H1 (cell line): ENCODE data around the gene PHACTR1. TPM values are rescaled to one million over a fixed set of nuclear protein-coding genes. Genes with fewer than 3 reads are reported as not detected.

ENCODE experiments used
- CTCF ChIA-PET: fragments of 300-600 bp; sonication (Branson Sonifier 250); formaldehyde crosslinking; loops from one replicate; lab custom pipeline; 2021; ENCODE audit not compliant: partially characterized antibody; lab: Charles Lee
- POLR2A ChIA-PET: fragments of 300-600 bp; sonication (Branson Sonifier 250); formaldehyde crosslinking; loops from one replicate; lab custom pipeline; 2021; ENCODE audit warnings: inconsistent platforms; ENCODE audit not compliant: partially characterized antibody; lab: Charles Lee
- DNase-seq, 2 experiments: peaks; one replicate each; pipeline versions ENCODE4 v3.0.0 to v3.0.0-alpha.2; 2010 to 2022; ENCODE audit warnings: low spot score in 2 of 2, low read depth in 1 of 2, mixed read lengths in 1 of 2
- FAIRE-seq: peaks from 2 replicates; lab custom pipeline; 2011; peaks lifted over from hg19 to GRCh38; lab: Jason Lieb, UNC
- H2AFZ ChIP-seq: 2 replicates; pipeline ENCODE4 v1.8.1; 2012; ENCODE audit warnings: low read length, inconsistent platforms
- H2AK5ac ChIP-seq: 2 replicates; pipeline ENCODE4 v1.6.1; 2013; ENCODE audit warnings: low read depth, low read length
- H2BK120ac ChIP-seq: replicated peaks from 2 replicates; pipeline ENCODE3; 2013; ENCODE audit warnings: low read depth, low read length, inconsistent platforms
- H2BK12ac ChIP-seq: 2 replicates; pipeline ENCODE4 v1.6.1; 2013; ENCODE audit warnings: low read depth, low read length
- H2BK15ac ChIP-seq: 2 replicates; pipeline ENCODE4 v1.6.1; 2013; ENCODE audit warnings: low read length
- H2BK20ac ChIP-seq: 2 replicates; pipeline ENCODE4 v1.6.1; 2013; ENCODE audit warnings: low read length
- H2BK5ac ChIP-seq: 2 replicates; pipeline ENCODE4 v1.6.1; 2013; ENCODE audit warnings: low read depth, low read length
- H3K14ac ChIP-seq: 2 replicates; pipeline ENCODE4 v1.6.1; 2013; ENCODE audit warnings: inconsistent platforms; ENCODE audit not compliant: insufficient read length
- H3K18ac ChIP-seq: 2 replicates; pipeline ENCODE4 v1.6.1; 2013; ENCODE audit warnings: low read length; ENCODE audit errors: extremely low read depth
- H3K23ac ChIP-seq: 2 replicates; pipeline ENCODE4 v1.6.1; 2013; ENCODE audit warnings: inconsistent platforms; ENCODE audit not compliant: insufficient read length
- H3K23me2 ChIP-seq: 2 replicates; pipeline ENCODE4 v1.6.1; 2013; ENCODE audit warnings: low read depth, low read length
- H3K27ac ChIP-seq: 2 replicates; pipeline ENCODE4 v1.6.1; 2011; ENCODE audit warnings: low read depth, low read length, inconsistent platforms
- H3K27me3 ChIP-seq, 4 experiments: replicated peaks in 1 of 4; 1 replicate in 1 of 4; 2 replicates in 3 of 4; pipeline versions ENCODE4 v1.6.1 to v1.8.1; 2011 to 2013; ENCODE audit warnings: low read length in 3 of 4, mild to moderate bottlenecking in 3 of 4, inconsistent platforms in 2 of 4, mixed read lengths in 2 of 4, moderate library complexity in 1 of 4; ENCODE audit not compliant: control insufficient read depth in 3 of 4, insufficient read depth in 3 of 4; ENCODE audit errors: extremely low read depth in 1 of 4
- H3K36me3 ChIP-seq, 4 experiments: 2 replicates each; pipeline versions ENCODE4 v1.6.1 to v1.8.1; 2011 to 2013; ENCODE audit warnings: mild to moderate bottlenecking in 4 of 4, low read length in 3 of 4, moderate library complexity in 2 of 4, control low read depth in 1 of 4, inconsistent platforms in 1 of 4; ENCODE audit not compliant: insufficient read depth in 4 of 4, control insufficient read depth in 2 of 4
- H3K4ac ChIP-seq: replicated peaks from 2 replicates; pipeline ENCODE3; 2013; ENCODE audit warnings: low read length, low read depth, mixed read lengths, inconsistent platforms; ENCODE audit not compliant: insufficient read length
- H3K4me1 ChIP-seq, 4 experiments: replicated peaks in 1 of 4; 1 replicate in 1 of 4; 2 replicates in 3 of 4; pipeline versions ENCODE4 v1.6.1 to v1.8.1; 2011 to 2013; ENCODE audit warnings: low read length in 3 of 4, inconsistent platforms in 2 of 4, mixed read lengths in 1 of 4; ENCODE audit not compliant: insufficient read depth in 4 of 4, control insufficient read depth in 3 of 4
- H3K4me2 ChIP-seq, 2 experiments: 2 replicates each; pipeline versions ENCODE4 v1.6.1 to v1.8.1; 2011 to 2013; ENCODE audit warnings: low read depth in 2 of 2, low read length in 2 of 2, control low read depth in 1 of 2, inconsistent platforms in 1 of 2, mild to moderate bottlenecking in 1 of 2; ENCODE audit not compliant: insufficient read depth in 1 of 2
- H3K4me3 ChIP-seq, 4 experiments: fragments of 200-600, 300-600 bp in 1 of 4; sonication (generic), shearing (Covaris generic), sonication (Bioruptor Twin) in 1 of 4; 2 replicates each; pipeline versions ENCODE4 v1.5.1 to v1.8.1; 2011 to 2016; ENCODE audit warnings: low read length in 4 of 4, low read depth in 3 of 4, control low read depth in 2 of 4, inconsistent platforms in 2 of 4, mild to moderate bottlenecking in 2 of 4, mixed read lengths in 1 of 4, moderate library complexity in 1 of 4; ENCODE audit not compliant: insufficient read depth in 2 of 4; ENCODE audit errors: extremely low read depth in 1 of 4
- H3K56ac ChIP-seq: replicated peaks from 2 replicates; pipeline ENCODE3; 2013; ENCODE audit warnings: low read depth, mild to moderate bottlenecking, mixed read lengths, low read length, inconsistent platforms; ENCODE audit not compliant: insufficient read length
- H3K79me1 ChIP-seq: 2 replicates; pipeline ENCODE4 v1.6.1; 2013; ENCODE audit warnings: low read depth, low read length, control low read depth
- H3K79me2 ChIP-seq, 2 experiments: 2 replicates each; pipeline versions ENCODE4 v1.6.1 to v1.8.1; 2012 to 2013; ENCODE audit warnings: low read length in 2 of 2, mild to moderate bottlenecking in 2 of 2, inconsistent platforms in 1 of 2; ENCODE audit not compliant: insufficient read depth in 2 of 2, control insufficient read depth in 1 of 2
- H3K9ac ChIP-seq, 4 experiments: replicated peaks in 1 of 4; 1 replicate in 1 of 4; 2 replicates in 3 of 4; pipeline versions ENCODE4 v1.6.1 to v1.8.1; 2011 to 2013; ENCODE audit warnings: low read depth in 3 of 4, low read length in 3 of 4, control low read depth in 2 of 4, mild to moderate bottlenecking in 2 of 4, moderate library complexity in 2 of 4, inconsistent platforms in 1 of 4; ENCODE audit errors: extremely low read depth in 1 of 4
- H3K9me3 ChIP-seq, 2 experiments: 2 replicates each; pipeline versions ENCODE4 v1.6.1 to v1.8.1; 2012 to 2013; ENCODE audit warnings: mild to moderate bottlenecking in 2 of 2, moderate library complexity in 2 of 2, control low read depth in 1 of 2, inconsistent platforms in 1 of 2, low read depth in 1 of 2, low read length in 1 of 2, mixed read lengths in 1 of 2; ENCODE audit not compliant: insufficient read depth in 2 of 2
- H4K20me1 ChIP-seq, 2 experiments: replicated peaks in 1 of 2; 2 replicates each; pipeline versions ENCODE3 to v1.8.1; 2011 to 2013; ENCODE audit warnings: inconsistent platforms in 2 of 2, low read length in 2 of 2, mild to moderate bottlenecking in 1 of 2; ENCODE audit not compliant: insufficient read depth in 2 of 2, control insufficient read depth in 1 of 2
- H4K5ac ChIP-seq: 2 replicates; pipeline ENCODE4 v1.6.1; 2013; ENCODE audit warnings: low read length, low read depth, mixed read lengths, inconsistent platforms; ENCODE audit not compliant: insufficient read length
- H4K8ac ChIP-seq: 2 replicates; pipeline ENCODE4 v1.8.0; 2013; ENCODE audit warnings: mild to moderate bottlenecking, moderate library complexity, low read length, inconsistent platforms; ENCODE audit not compliant: insufficient read depth; ENCODE audit errors: extremely low read depth
- H4K91ac ChIP-seq: replicated peaks from 2 replicates; pipeline ENCODE3; 2013; ENCODE audit warnings: low read length, mixed read lengths, inconsistent platforms; ENCODE audit not compliant: insufficient read length
- ATF2 ChIP-seq: IDR thresholded peaks from 2 replicates; pipeline ENCODE4 v1.6.1; 2012; ENCODE audit warnings: low read length, inconsistent platforms
- BRCA1 ChIP-seq: IDR thresholded peaks from 2 replicates; pipeline ENCODE4 v1.6.1; 2012; ENCODE audit warnings: low read depth, low read length, improper control_type of control experiment
- CREB1 ChIP-seq: IDR thresholded peaks from 2 replicates; pipeline ENCODE4 v1.6.1; 2012; ENCODE audit warnings: inconsistent platforms
- EP300 ChIP-seq, 2 experiments: IDR thresholded peaks; 1 replicate in 1 of 2; 2 replicates in 1 of 2; pipeline ENCODE4 v1.6.1; 2011 to 2012; ENCODE audit warnings: low read depth in 2 of 2, low read length in 2 of 2, mild to moderate bottlenecking in 2 of 2, borderline replicate concordance in 1 of 2, inconsistent platforms in 1 of 2, moderate library complexity in 1 of 2
- JUN ChIP-seq: IDR thresholded peaks from 2 replicates; pipeline ENCODE4 v1.6.1; 2011; ENCODE audit warnings: low read depth, mild to moderate bottlenecking, improper control_type of control experiment, low read length
- JUND ChIP-seq: IDR thresholded peaks from 2 replicates; pipeline ENCODE4 v1.6.1; 2011; ENCODE audit warnings: mild to moderate bottlenecking, improper control_type of control experiment, low read length
- KDM5A ChIP-seq: fragments of 200-600 bp; IDR thresholded peaks from 2 replicates; pipeline ENCODE4 v1.7.1; 2012; ENCODE audit warnings: mild to moderate bottlenecking, low read length, inconsistent platforms, mixed read lengths
- RAD21 ChIP-seq, 2 experiments: IDR thresholded peaks in 1 of 2; conservative IDR thresholded peaks in 1 of 2; 2 replicates each; pipeline ENCODE4 v1.6.1; 2011; ENCODE audit warnings: low read depth in 2 of 2, low read length in 2 of 2, improper control_type of control experiment in 1 of 2, inconsistent platforms in 1 of 2, mild to moderate bottlenecking in 1 of 2, moderate library complexity in 1 of 2
- RBBP5 ChIP-seq: IDR thresholded peaks from 2 replicates; pipeline ENCODE4 v1.7.1; 2012; ENCODE audit warnings: low read depth, mild to moderate bottlenecking, inconsistent platforms, low read length, moderate library complexity, borderline replicate concordance
- SIN3A ChIP-seq, 2 experiments: IDR thresholded peaks in 1 of 2; conservative IDR thresholded peaks in 1 of 2; 2 replicates each; pipeline ENCODE4 v1.6.1; 2011 to 2012; ENCODE audit warnings: low read length in 2 of 2, improper control_type of control experiment in 1 of 2, low read depth in 1 of 2, mild to moderate bottlenecking in 1 of 2
- WGBS, 2 experiments: shearing (Covaris generic) in 1 of 2; methylation state at CpG; one replicate each; pipeline versions ENCODE4 v1.1.6 to v1.1.7; 2013 to 2015; ENCODE audit warnings: low lambda C conversion rate in 2 of 2, mixed read lengths in 2 of 2, inconsistent platforms in 1 of 2, low coverage in 1 of 2, missing lambda C conversion rate in 1 of 2; ENCODE audit not compliant: insufficient replicate concordance in 2 of 2, insufficient coverage in 1 of 2, insufficient read length in 1 of 2; ENCODE audit errors: extremely low coverage in 1 of 2, missing lambda C conversion rate in 1 of 2; 5-methylcytosine and 5-hydroxymethylcytosine counted together
- polyA plus RNA-seq, 7 experiments: library from polyadenylated mRNA; depleted of rRNA in 3 of 7; stranded (reverse) in 5 of 7; unstranded in 2 of 7; fragments of >200 nt in 5 of 7; fragments of 200-250 nt in 2 of 7; gene quantifications; 1 replicate in 5 of 7; 2 replicates in 1 of 7; 4 replicates in 1 of 7; pipeline versions ENCODE4 v1.2.1 to v1.2.3, GENCODE V29; 2011 to 2013; ENCODE audit warnings: missing spikeins in 2 of 7, mixed read lengths in 2 of 7
- total RNA-seq: library from RNA; stranded (reverse); fragmentation: NEBNext Ultra II Directional; extraction: Animal tissue kit (Norgen Biotek cat#: 25700); gene quantifications from 2 replicates; pipeline ENCODE4 v1.2.1, GENCODE V29; 2021

Gene PHACTR1
- total and polyA plus RNA-seq, 2 of the 8 experiments (the other 6 are each of a cell fraction or from before 2014, with no cell fraction given): 3.9 to 17.1 TPM

GRCh38 chr6:13274707-13275434 is 558.3 kb downstream of the PHACTR1 start:
- H3K9ac ChIP-seq: no peak overlapping the region
- H2BK20ac ChIP-seq: no peak overlapping the region
- no peaks in the 10 kb centered on the region for H3K27me3 ChIP-seq
- H3K4me1 ChIP-seq: no peaks in the 10 kb centered on the region
- CTCF ChIA-PET: interaction anchor here (1.0 to 6.0 kb wide), 5 partner anchors 10 to 363 kb away, joined by 3 to 49 read pairs (median 5); no protein-coding TSS in a partner anchor
- no peak overlapping the region for H2BK15ac ChIP-seq
- no peak overlapping the region for H3K4me3 ChIP-seq
- H3K18ac ChIP-seq: no peak overlapping the region
- no peaks in the 10 kb centered on the region for H3K9me3 ChIP-seq
- H4K8ac ChIP-seq: no peak overlapping the region
- no peaks in the 10 kb centered on the region for H3K79me2 ChIP-seq
- POLR2A ChIA-PET: interaction anchor here (1.0 to 1.4 kb wide), 2 partner anchors 10 to 315 kb away, joined by 3 to 4 read pairs; no protein-coding TSS in a partner anchor
- no peaks in the 10 kb centered on the region; a peak in 1 of 8 replicates for H3K36me3 ChIP-seq
- H3K79me1 ChIP-seq: no peaks in the 10 kb centered on the region
- no peak overlapping the region for H2BK5ac ChIP-seq
- no peak overlapping the region for H2AFZ ChIP-seq
- FAIRE-seq (no peak), DNase-seq (no peak)
- H4K91ac ChIP-seq: no peak overlapping the region
- no peak overlapping the region for H2BK120ac ChIP-seq
- peaks cover 0 to 2% of the 10 kb centered on the region in 2 experiments for H4K20me1 ChIP-seq
- no peak overlapping the region for H3K4me2 ChIP-seq
- no peak overlapping the region for H4K5ac ChIP-seq
- H3K23ac ChIP-seq: no peak overlapping the region
- H3K56ac ChIP-seq: no peak overlapping the region
- H3K23me2 ChIP-seq: no peaks in the 10 kb centered on the region
- H3K27ac ChIP-seq: no peak overlapping the region
- no peak overlapping the region for H2BK12ac ChIP-seq
- H3K4ac ChIP-seq: no peak overlapping the region
- H3K14ac ChIP-seq: no peak overlapping the region
- 73% methylated on average over 6 of the region's 6 CpGs; no CpG with 5 or more reads in 1 of the 2 experiments for WGBS, 2 experiments
- no peak overlapping the region for H2AK5ac ChIP-seq
- TF ChIP-seq JUN (no peak), RBBP5 (no peak), BRCA1 (no peak), CREB1 (no peak), RAD21 (IDR thresholded peaks at IDR 0.05 in 1 of 2, conservative IDR thresholded peaks at IDR 0.05 in 1 of 2; ENCODE audit: low read depth in 2 of 2, low read length in 2 of 2) (no peak), EP300 (IDR thresholded peaks at IDR 0.05; ENCODE audit: borderline replicate concordance in 1 of 2, low read depth in 2 of 2, low read length in 2 of 2) (no peak), JUND (no peak), KDM5A (no peak), SIN3A (conservative IDR thresholded peaks at IDR 0.05 in 1 of 2, IDR thresholded peaks at IDR 0.05 in 1 of 2; ENCODE audit: low read depth in 1 of 2, low read length in 2 of 2) (no peak), ATF2 (no peak)
